GM18858 (cell line): ENCODE measurements around the gene GPR162.
"Not testable (repeated sequence)": the region's sequence is repeated elsewhere in the genome, so short reads cannot be mapped to it uniquely, and the experiment has no call there.

Experiments used
- ATAC-seq: cut with Tn5 transposase; IDR thresholded peaks from one replicate; pipeline ENCODE4 v1.9.1; 2021; ENCODE audit not compliant: unreplicated experiment

GPR162 gene

GRCh38 chr12:6871052-6871957, 49.7 kb downstream of the GPR162 start:
- ATAC-seq = no peak

- peak; percentile 28 for ATAC-seq
Observed at GRCh38 chr12:6872073-6873048, 50.7 kb downstream of the GPR162 start.

- peak; percentile 43 for ATAC-seq
Observed at GRCh38 chr12:6873094-6874014, 51.7 kb downstream of the GPR162 start, which contains the start of gene SPSB2. SPSB2 (minus strand) TSS chr12:6873303; CDS start chr12:6872901, 402 bp downstream.

- not testable (repeated sequence) for ATAC-seq
Observed at GRCh38 chr12:6874015-6874368, 52.4 kb downstream of the GPR162 start.
